Neutrophil (primary cell): ENCODE measurements around the gene SGMS1.

Experiments
- H3K27ac ChIP-seq: fragments of 200-600 bp; sonication (generic); 2 replicates; pipeline ENCODE4 v1.5.1; 2016; ENCODE audit warnings: mild to moderate bottlenecking, moderate library complexity
- H3K27me3 ChIP-seq: fragments of 200-600 bp; sonication (generic); 2 replicates; pipeline ENCODE4 v1.6.0; 2016; ENCODE audit warnings: mild to moderate bottlenecking
- H3K36me3 ChIP-seq: fragments of 200-600 bp; sonication (generic); 2 replicates; pipeline ENCODE4 v1.5.1; 2017
- H3K4me1 ChIP-seq, 2 experiments: fragments of 200-600 bp in 1 of 2; sonication (generic) in 1 of 2; 1 replicate in 1 of 2; 2 replicates in 1 of 2; pipeline versions ENCODE4 v1.5.1 to v1.6.1; 2013 to 2016; ENCODE audit warnings: low read depth in 1 of 2, low read length in 1 of 2, mild to moderate bottlenecking in 1 of 2, moderate library complexity in 1 of 2; ENCODE audit not compliant: control insufficient read depth in 1 of 2, insufficient read depth in 1 of 2
- H3K4me3 ChIP-seq, 2 experiments: fragments of 200-600 bp in 1 of 2; sonication (generic) in 1 of 2; 1 replicate in 1 of 2; 2 replicates in 1 of 2; pipeline ENCODE4 v1.5.1; 2013 to 2016; ENCODE audit warnings: low read depth in 1 of 2, low read length in 1 of 2, mild to moderate bottlenecking in 1 of 2, moderate library complexity in 1 of 2
- H3K9me3 ChIP-seq: fragments of 200-600 bp; sonication (generic); 2 replicates; pipeline ENCODE4 v1.5.1; 2016
- CTCF ChIP-seq: fragments of 200-600 bp; sonication (generic); IDR thresholded peaks from 2 replicates; pipeline ENCODE4 v1.5.1; 2016; ENCODE audit warnings: antibody characterized with exemption

Gene SGMS1

GRCh38 chr10:50316695-50317648 lies 306.8 kb downstream of the SGMS1 start:
- no peaks in the 10 kb centered on the region for H3K27me3 ChIP-seq
- H3K27ac ChIP-seq = no peak overlapping the region
- no peak overlapping the region for H3K4me3 ChIP-seq
- TF ChIP-seq CTCF = no peak
- no peaks in the 10 kb centered on the region for H3K9me3 ChIP-seq
- H3K36me3 ChIP-seq = no peaks in the 10 kb centered on the region
- H3K4me1 ChIP-seq = no peaks in the 10 kb centered on the region

GRCh38 chr10:50316174-50316573 lies 307.6 kb downstream of the SGMS1 start:
- TF ChIP-seq CTCF = no peak
- Histone ChIP-seq H3K36me3 (peaks cover under 1% of the 10 kb centered on the region), H3K27ac (no peak overlapping the region), H3K4me3 (no peak overlapping the region), H3K27me3 (no peaks in the 10 kb centered on the region), H3K4me1 (no peaks in the 10 kb centered on the region), H3K9me3 (no peaks in the 10 kb centered on the region)

DNA sequence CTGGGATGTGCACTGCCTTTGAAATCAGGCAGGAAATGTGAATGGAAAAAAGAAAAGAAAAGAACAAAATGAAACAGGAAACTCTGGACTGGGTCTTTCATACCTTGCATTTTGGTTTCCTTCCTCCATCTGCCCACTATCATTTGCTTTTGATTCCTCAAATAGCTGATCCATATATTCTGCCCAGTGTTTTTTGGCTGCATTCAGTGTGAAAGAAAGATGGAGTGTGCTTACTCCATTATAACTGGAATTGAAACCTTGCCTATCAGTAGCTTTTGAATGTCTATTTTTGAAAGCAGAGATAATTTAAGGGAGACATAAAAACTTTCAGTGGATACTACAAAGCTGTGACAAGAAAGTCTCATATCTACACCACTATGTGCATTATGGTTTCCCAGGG lies 308.3 kb downstream of the SGMS1 start:
- TF ChIP-seq CTCF = no peak
- Histone ChIP-seq H3K4me3 (no peak overlapping the region), H3K36me3 (peaks cover 7% of the 10 kb centered on the region), H3K27ac (no peak overlapping the region), H3K9me3 (no peaks in the 10 kb centered on the region), H3K4me1 (no peaks in the 10 kb centered on the region), H3K27me3 (no peaks in the 10 kb centered on the region)

GRCh38 chr10:50314169-50315071 lies 309.3 kb downstream of the SGMS1 start:
- Histone ChIP-seq H3K27ac (no peak overlapping the region), H3K36me3 (peaks cover 10% of the 10 kb centered on the region)
- TF ChIP-seq CTCF = no peak

DNA sequence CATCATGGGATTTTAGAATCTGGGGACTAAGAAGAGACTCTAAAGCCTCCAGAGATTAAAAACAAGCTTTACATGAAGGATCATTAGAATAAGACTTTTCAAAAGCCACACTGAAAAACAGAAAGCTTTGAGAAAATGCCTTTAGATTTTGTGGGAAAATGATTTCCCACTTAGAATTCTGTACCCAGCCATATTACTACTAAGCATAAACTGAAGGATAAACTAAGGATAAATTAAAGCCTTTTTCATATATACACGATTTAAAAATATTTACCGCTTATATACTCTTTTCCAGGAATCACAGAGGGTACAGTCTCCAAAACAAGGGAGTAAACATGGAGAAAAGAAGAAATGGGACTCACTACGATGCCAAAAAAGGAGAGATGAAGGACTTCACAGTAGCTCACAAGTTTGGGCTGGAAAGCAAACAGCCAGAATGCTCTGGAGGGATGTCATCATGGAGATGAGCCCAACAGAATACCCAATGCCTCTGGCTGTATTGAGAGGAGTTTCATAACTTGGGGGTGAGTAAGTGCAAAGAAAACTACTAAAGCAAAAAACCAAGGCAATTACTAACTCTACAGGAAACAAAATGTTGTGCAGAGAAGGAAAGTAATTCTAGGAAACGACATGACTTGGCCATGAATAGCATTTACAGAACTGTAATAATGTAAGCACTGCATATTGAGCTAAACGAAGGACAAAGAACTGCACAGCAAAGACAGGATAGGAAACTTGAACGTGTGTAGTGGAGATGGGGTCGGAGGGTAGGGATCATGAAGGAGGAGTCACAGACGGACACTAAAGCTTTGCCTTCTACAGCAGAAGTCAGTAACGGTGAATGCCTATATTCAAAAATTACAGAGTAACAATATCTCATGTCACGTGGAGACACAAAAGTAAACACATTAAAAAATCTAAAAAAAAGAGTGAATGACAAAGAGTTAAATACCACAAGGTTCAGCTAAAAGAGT lies 311.0 kb downstream of the SGMS1 start:
- no peak overlapping the region for H3K4me3 ChIP-seq
- peaks cover 10% of the 10 kb centered on the region for H3K36me3 ChIP-seq
- TF ChIP-seq CTCF = no peak
- H3K27ac ChIP-seq = no peak overlapping the region
- no peaks in the 10 kb centered on the region for H3K27me3 ChIP-seq
- no peaks in the 10 kb centered on the region for H3K4me1 ChIP-seq
- H3K9me3 ChIP-seq = no peaks in the 10 kb centered on the region

More at GRCh38 chr10:50314169-50315071, 309.3 kb downstream of the SGMS1 start:
- Histone ChIP-seq H3K4me3 (no peak overlapping the region), H3K27me3 (no peaks in the 10 kb centered on the region), H3K4me1 (no peaks in the 10 kb centered on the region), H3K9me3 (no peaks in the 10 kb centered on the region)
